Neural cell (in vitro differentiated cells): ENCODE measurements around the gene BMP4. TPM values are rescaled to one million over a fixed set of nuclear protein-coding genes. Genes with fewer than 3 reads are reported as not detected.

Experiments used
- H2AFZ ChIP-seq: fragments of 200-600, 300-800 bp; sonication (generic), shearing (Covaris generic); 2 replicates; pipeline ENCODE4 v1.6.0; 2014; ENCODE audit warnings: low read depth, mild to moderate bottlenecking, antibody characterized with exemption, low read length, moderate library complexity
- H3F3A ChIP-seq: fragments of 200-600 bp; shearing (Covaris generic); 2 replicates; pipeline ENCODE4 v1.6.1; 2016; ENCODE audit warnings: mild to moderate bottlenecking, moderate library complexity, mixed read lengths, antibody characterized with exemption, low read length; ENCODE audit not compliant: insufficient read depth, poor library complexity, severe bottlenecking
- H3K27ac ChIP-seq: fragments of 200-600, 300-800 bp; sonication (generic), shearing (Covaris generic); 2 replicates; pipeline ENCODE4 v1.5.1; 2014; ENCODE audit warnings: mild to moderate bottlenecking, low read length, moderate library complexity
- H3K27me3 ChIP-seq: fragments of 300-800, 200-600 bp; sonication (generic), shearing (Covaris generic); 2 replicates; pipeline ENCODE4 v1.6.0; 2014; ENCODE audit warnings: mild to moderate bottlenecking, low read depth, low read length, moderate library complexity; ENCODE audit not compliant: insufficient read depth
- H3K36me3 ChIP-seq: fragments of 300-800, 200-600 bp; sonication (generic), shearing (Covaris generic); 2 replicates; pipeline ENCODE4 v1.5.1; 2014; ENCODE audit warnings: mild to moderate bottlenecking, antibody characterized with exemption, low read length, moderate library complexity; ENCODE audit not compliant: insufficient read depth
- H3K4me2 ChIP-seq: fragments of 300-800, 200-600 bp; sonication (generic), shearing (Covaris generic); 2 replicates; pipeline ENCODE4 v1.6.0; 2014; ENCODE audit warnings: mild to moderate bottlenecking, low read length
- H3K4me3 ChIP-seq: fragments of 300-800, 200-600 bp; sonication (generic), shearing (Covaris generic); 2 replicates; pipeline ENCODE4 v1.5.1; 2014; ENCODE audit warnings: mild to moderate bottlenecking, low read length, moderate library complexity
- H3K79me2 ChIP-seq: fragments of 200-600 bp; shearing (Covaris generic); replicated peaks from 2 replicates; pipeline ENCODE4 v1.6.0; 2014; ENCODE audit warnings: mild to moderate bottlenecking, low read length, moderate library complexity; ENCODE audit not compliant: insufficient read depth
- H3K9ac ChIP-seq: fragments of 300-800, 200-600 bp; sonication (generic), shearing (Covaris generic); 2 replicates; pipeline ENCODE4 v1.6.1; 2016; ENCODE audit warnings: mild to moderate bottlenecking, low read length, mixed read lengths
- H3K9me2 ChIP-seq: fragments of 200-600 bp; shearing (Covaris generic); 2 replicates; pipeline ENCODE4 v1.6.1; 2016; ENCODE audit warnings: mild to moderate bottlenecking, low read length, mixed read lengths; ENCODE audit not compliant: insufficient read depth
- H3K9me3 ChIP-seq: fragments of 200-600, 300-800 bp; sonication (generic), shearing (Covaris generic); 2 replicates; pipeline ENCODE4 v1.6.1; 2016; ENCODE audit warnings: mild to moderate bottlenecking, mixed run types, low read length, moderate library complexity, mixed read lengths
- H4K20me1 ChIP-seq: fragments of 200-600 bp; shearing (Covaris generic); 2 replicates; pipeline ENCODE4 v1.6.1; 2016; ENCODE audit warnings: mild to moderate bottlenecking, mixed run types; ENCODE audit not compliant: insufficient read depth
- EP300 ChIP-seq: fragments of 450-650 bp; conservative IDR thresholded peaks from 2 replicates; pipeline ENCODE4 v1.6.1; 2014; ENCODE audit warnings: antibody characterized with exemption, mild to moderate bottlenecking, moderate library complexity; ENCODE audit not compliant: poor library complexity, severe bottlenecking
- EZH2 ChIP-seq: fragments of 200-600, 300-800 bp; shearing (Covaris generic), sonication (generic); IDR thresholded peaks from 2 replicates; pipeline ENCODE4 v1.6.1; 2014; ENCODE audit warnings: antibody characterized with exemption, low read length, borderline replicate concordance, mild to moderate bottlenecking; ENCODE audit not compliant: insufficient read depth, poor library complexity, severe bottlenecking
- MXI1 ChIP-seq: fragments of 450-650 bp; conservative IDR thresholded peaks from 2 replicates; pipeline ENCODE4 v1.6.1; 2014; ENCODE audit warnings: antibody characterized with exemption, mild to moderate bottlenecking; ENCODE audit not compliant: poor library complexity, severe bottlenecking
- POLR2AphosphoS5 ChIP-seq: IDR thresholded peaks from 2 replicates; pipeline ENCODE4 v1.6.1; 2012
- RAD21 ChIP-seq: fragments of 450-650 bp; conservative IDR thresholded peaks from 2 replicates; pipeline ENCODE4 v1.6.1; 2014; ENCODE audit warnings: antibody characterized with exemption, mild to moderate bottlenecking, moderate library complexity
- SMC3 ChIP-seq: fragments of 450-650 bp; conservative IDR thresholded peaks from 2 replicates; pipeline ENCODE4 v1.6.1; 2014; ENCODE audit warnings: antibody characterized with exemption, mild to moderate bottlenecking, moderate library complexity; ENCODE audit not compliant: poor library complexity
- TAF1 ChIP-seq: IDR thresholded peaks from 2 replicates; pipeline ENCODE4 v1.6.1; 2012; ENCODE audit warnings: low read depth
- polyA plus RNA-seq: library from polyadenylated mRNA; depleted of rRNA; stranded (reverse); fragments of >200 nt; gene quantifications from 2 replicates; pipeline ENCODE4 v1.2.3, GENCODE V29; 2014
- TF ChIP-seq, protein P1 (sequence below): IDR thresholded peaks from 2 replicates; pipeline ENCODE4 v1.6.1; 2012; ENCODE audit warnings: borderline replicate concordance
- TF ChIP-seq, protein P2 (sequence below): fragments of 450-650 bp; IDR thresholded peaks from 2 replicates; pipeline ENCODE4 v1.5.1; 2014; ENCODE audit warnings: antibody characterized with exemption, mild to moderate bottlenecking, moderate library complexity; ENCODE audit not compliant: poor library complexity, severe bottlenecking

Gene BMP4
- polyA plus RNA-seq, 1 donor from 2014 or later: 2.5 TPM

DNA sequence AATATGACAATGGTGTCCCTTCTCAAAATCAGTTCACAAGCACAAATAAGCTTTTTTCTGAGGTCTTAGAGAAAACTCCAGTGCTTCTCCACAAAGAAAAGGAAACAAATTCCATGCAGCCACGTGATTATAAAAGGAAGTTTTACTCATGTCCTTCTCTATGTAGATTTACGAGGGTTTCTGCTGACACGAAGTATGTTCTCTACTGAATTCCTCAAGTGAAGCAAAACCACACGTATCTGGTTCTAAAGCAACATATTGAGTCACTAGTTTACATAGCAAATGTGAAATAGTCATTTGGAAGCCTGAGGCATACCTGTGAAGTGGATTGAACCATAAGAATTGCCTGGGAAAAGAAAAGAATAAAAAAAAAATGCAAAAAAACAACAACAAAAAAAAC, 31.9 kb downstream of the BMP4 start:
- Histone ChIP-seq H3F3A (peaks cover 3% of the 10 kb centered on the region), H4K20me1 (no peaks in the 10 kb centered on the region), H2AFZ (no peak overlapping the region), H3K27ac (no peak overlapping the region), H3K36me3 (no peaks in the 10 kb centered on the region), H3K9me3 (no peaks in the 10 kb centered on the region), H3K4me3 (no peak overlapping the region), H3K9ac (no peak overlapping the region), H3K4me2 (no peak overlapping the region), H3K9me2 (no peaks in the 10 kb centered on the region), H3K79me2 (no peaks in the 10 kb centered on the region), H3K27me3 (no peaks in the 10 kb centered on the region)
- TF ChIP-seq SMC3 (no peak), EP300 (no peak), TAF1 (no peak), RAD21 (no peak), MXI1 (no peak), POLR2AphosphoS5 (no peak)
- TF ChIP-seq, protein P1, sequence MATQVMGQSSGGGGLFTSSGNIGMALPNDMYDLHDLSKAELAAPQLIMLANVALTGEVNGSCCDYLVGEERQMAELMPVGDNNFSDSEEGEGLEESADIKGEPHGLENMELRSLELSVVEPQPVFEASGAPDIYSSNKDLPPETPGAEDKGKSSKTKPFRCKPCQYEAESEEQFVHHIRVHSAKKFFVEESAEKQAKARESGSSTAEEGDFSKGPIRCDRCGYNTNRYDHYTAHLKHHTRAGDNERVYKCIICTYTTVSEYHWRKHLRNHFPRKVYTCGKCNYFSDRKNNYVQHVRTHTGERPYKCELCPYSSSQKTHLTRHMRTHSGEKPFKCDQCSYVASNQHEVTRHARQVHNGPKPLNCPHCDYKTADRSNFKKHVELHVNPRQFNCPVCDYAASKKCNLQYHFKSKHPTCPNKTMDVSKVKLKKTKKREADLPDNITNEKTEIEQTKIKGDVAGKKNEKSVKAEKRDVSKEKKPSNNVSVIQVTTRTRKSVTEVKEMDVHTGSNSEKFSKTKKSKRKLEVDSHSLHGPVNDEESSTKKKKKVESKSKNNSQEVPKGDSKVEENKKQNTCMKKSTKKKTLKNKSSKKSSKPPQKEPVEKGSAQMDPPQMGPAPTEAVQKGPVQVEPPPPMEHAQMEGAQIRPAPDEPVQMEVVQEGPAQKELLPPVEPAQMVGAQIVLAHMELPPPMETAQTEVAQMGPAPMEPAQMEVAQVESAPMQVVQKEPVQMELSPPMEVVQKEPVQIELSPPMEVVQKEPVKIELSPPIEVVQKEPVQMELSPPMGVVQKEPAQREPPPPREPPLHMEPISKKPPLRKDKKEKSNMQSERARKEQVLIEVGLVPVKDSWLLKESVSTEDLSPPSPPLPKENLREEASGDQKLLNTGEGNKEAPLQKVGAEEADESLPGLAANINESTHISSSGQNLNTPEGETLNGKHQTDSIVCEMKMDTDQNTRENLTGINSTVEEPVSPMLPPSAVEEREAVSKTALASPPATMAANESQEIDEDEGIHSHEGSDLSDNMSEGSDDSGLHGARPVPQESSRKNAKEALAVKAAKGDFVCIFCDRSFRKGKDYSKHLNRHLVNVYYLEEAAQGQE: no peak

DNA sequence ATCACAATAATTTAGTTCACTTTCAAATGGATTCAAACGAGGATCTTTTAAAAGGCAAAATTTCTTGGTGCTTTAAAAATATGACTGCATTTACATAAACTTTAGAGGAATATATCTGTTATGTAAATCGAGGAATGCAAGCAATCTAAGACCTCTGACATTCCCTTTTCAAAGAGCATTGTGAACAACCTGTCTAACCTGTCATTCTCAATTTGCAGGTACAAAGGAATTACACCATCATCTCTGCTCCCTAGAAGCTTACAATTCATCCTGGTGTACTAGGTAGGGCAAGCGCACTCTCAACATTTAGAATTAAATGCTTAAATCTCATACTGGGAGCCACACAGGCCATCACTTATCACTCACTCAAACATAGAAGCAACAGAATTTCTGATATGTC, 35.6 kb downstream of the BMP4 start:
- peak overlapping the region; percentile 52 for H3K4me2 ChIP-seq
- peaks cover 3% of the 10 kb centered on the region for H3F3A ChIP-seq
- no peaks in the 10 kb centered on the region for H3K9me3 ChIP-seq
- H3K79me2 ChIP-seq: no peaks in the 10 kb centered on the region
- H3K27me3 ChIP-seq: no peaks in the 10 kb centered on the region
- H2AFZ ChIP-seq: no peak overlapping the region
- peak overlapping the region; percentile 25 for H3K27ac ChIP-seq
- H3K9me2 ChIP-seq: no peaks in the 10 kb centered on the region
- no peak overlapping the region for H3K9ac ChIP-seq
- peak overlapping the region; percentile 18 for H3K4me3 ChIP-seq
- H3K36me3 ChIP-seq: no peaks in the 10 kb centered on the region
- no peaks in the 10 kb centered on the region for H4K20me1 ChIP-seq
- TF ChIP-seq, protein P1: no peak
- TF ChIP-seq EP300 (peak; percentile 96), POLR2AphosphoS5 (peak; percentile 79)

DNA sequence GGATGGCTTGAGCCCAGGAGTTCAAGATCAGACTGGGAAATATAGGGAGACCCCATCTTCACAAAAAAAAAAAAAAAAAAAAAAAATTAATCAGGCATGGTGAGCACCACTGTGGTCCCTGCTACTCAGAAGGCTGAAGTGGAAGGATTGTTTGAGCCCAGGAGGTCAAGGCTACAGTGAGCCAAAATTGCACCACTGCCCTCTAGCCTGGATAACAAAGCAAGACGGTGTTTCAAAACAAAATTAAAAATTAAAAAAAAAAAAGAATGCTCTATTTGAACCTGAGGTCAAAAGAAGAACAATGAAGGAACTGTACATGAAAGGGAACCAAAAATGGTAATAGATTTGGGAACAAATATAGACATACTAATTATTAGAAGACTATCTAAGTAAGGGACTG, 40.4 kb downstream of the BMP4 start:
- Histone ChIP-seq H3K27me3 (no peaks in the 10 kb centered on the region), H3K79me2 (no peaks in the 10 kb centered on the region), H3K9me2 (no peaks in the 10 kb centered on the region), H3K27ac (no peak overlapping the region), H3F3A (no peaks in the 10 kb centered on the region), H3K9ac (no peak overlapping the region), H3K4me3 (no peak overlapping the region), H3K36me3 (no peaks in the 10 kb centered on the region), H2AFZ (no peak overlapping the region), H3K9me3 (no peaks in the 10 kb centered on the region), H4K20me1 (no peaks in the 10 kb centered on the region), H3K4me2 (no peak overlapping the region)
- TF ChIP-seq MXI1 (no peak), EP300 (no peak), TAF1 (no peak), EZH2 (no peak), RAD21 (no peak), SMC3 (no peak), POLR2AphosphoS5 (no peak)
- TF ChIP-seq, protein P2, sequence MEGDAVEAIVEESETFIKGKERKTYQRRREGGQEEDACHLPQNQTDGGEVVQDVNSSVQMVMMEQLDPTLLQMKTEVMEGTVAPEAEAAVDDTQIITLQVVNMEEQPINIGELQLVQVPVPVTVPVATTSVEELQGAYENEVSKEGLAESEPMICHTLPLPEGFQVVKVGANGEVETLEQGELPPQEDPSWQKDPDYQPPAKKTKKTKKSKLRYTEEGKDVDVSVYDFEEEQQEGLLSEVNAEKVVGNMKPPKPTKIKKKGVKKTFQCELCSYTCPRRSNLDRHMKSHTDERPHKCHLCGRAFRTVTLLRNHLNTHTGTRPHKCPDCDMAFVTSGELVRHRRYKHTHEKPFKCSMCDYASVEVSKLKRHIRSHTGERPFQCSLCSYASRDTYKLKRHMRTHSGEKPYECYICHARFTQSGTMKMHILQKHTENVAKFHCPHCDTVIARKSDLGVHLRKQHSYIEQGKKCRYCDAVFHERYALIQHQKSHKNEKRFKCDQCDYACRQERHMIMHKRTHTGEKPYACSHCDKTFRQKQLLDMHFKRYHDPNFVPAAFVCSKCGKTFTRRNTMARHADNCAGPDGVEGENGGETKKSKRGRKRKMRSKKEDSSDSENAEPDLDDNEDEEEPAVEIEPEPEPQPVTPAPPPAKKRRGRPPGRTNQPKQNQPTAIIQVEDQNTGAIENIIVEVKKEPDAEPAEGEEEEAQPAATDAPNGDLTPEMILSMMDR: no peak
- TF ChIP-seq, protein P1: no peak
